ENCODE measurements around the gene TIMP3. TPM values are rescaled to one million over a fixed set of nuclear protein-coding genes. Genes with fewer than 3 reads are reported as not detected.

Gene TIMP3
- total RNA-seq, 1 donor from 2014 or later, result 37.3 TPM

- H3K36me3 Mint-ChIP-seq (ENCODE audit: unreplicated experiment), result peaks cover 9% of the 10 kb centered on the region
- TF ChIP-seq CTCF (IDR thresholded peaks at IDR 0.05), result no peak
- H3K4me3 Mint-ChIP-seq (ENCODE audit: unreplicated experiment), result no peak overlapping the region
- no peak overlapping the region for H3K27ac Mint-ChIP-seq (ENCODE audit: unreplicated experiment)
- no peaks in the 10 kb centered on the region for H3K4me1 Mint-ChIP-seq (ENCODE audit: unreplicated experiment)
- DNase-seq (ENCODE audit: extremely low spot score, unreplicated experiment), result no peak
- no peaks in the 10 kb centered on the region for H3K9me3 Mint-ChIP-seq (ENCODE audit: unreplicated experiment)
- H3K27me3 Mint-ChIP-seq (ENCODE audit: unreplicated experiment), result no peaks in the 10 kb centered on the region
Measured at GRCh38 chr22:32862083-32862482, 60.6 kb downstream of the TIMP3 start.

- no peak overlapping the region for H3K27ac Mint-ChIP-seq (ENCODE audit: unreplicated experiment)
Measured at GRCh38 chr22:32862936-32863661, 61.6 kb downstream of the TIMP3 start.

GRCh38 chr22:32864041-32864440 lies 62.5 kb downstream of the TIMP3 start:
- DNase-seq (ENCODE audit: extremely low spot score, unreplicated experiment), result no peak
- Mint-ChIP-seq H3K4me3 (ENCODE audit: unreplicated experiment) (no peak overlapping the region), H3K36me3 (ENCODE audit: unreplicated experiment) (peaks cover 8% of the 10 kb centered on the region), H3K27me3 (ENCODE audit: unreplicated experiment) (no peaks in the 10 kb centered on the region), H3K9me3 (ENCODE audit: unreplicated experiment) (no peaks in the 10 kb centered on the region), H3K27ac (ENCODE audit: unreplicated experiment) (no peak overlapping the region), H3K4me1 (ENCODE audit: unreplicated experiment) (no peaks in the 10 kb centered on the region)
- TF ChIP-seq CTCF (IDR thresholded peaks at IDR 0.05), result no peak

More at GRCh38 chr22:32862936-32863661, 61.6 kb downstream of the TIMP3 start:
- H3K27me3 Mint-ChIP-seq (ENCODE audit: unreplicated experiment), result no peaks in the 10 kb centered on the region
- peaks cover 8% of the 10 kb centered on the region for H3K36me3 Mint-ChIP-seq (ENCODE audit: unreplicated experiment)
- no peak for TF ChIP-seq CTCF (IDR thresholded peaks at IDR 0.05)
- H3K4me3 Mint-ChIP-seq (ENCODE audit: unreplicated experiment), result no peak overlapping the region
- no peaks in the 10 kb centered on the region for H3K4me1 Mint-ChIP-seq (ENCODE audit: unreplicated experiment)
- no peaks in the 10 kb centered on the region for H3K9me3 Mint-ChIP-seq (ENCODE audit: unreplicated experiment)
- no peak for DNase-seq (ENCODE audit: extremely low spot score, unreplicated experiment)

- H3K4me3 Mint-ChIP-seq (ENCODE audit: unreplicated experiment), result no peak overlapping the region
- H3K9me3 Mint-ChIP-seq (ENCODE audit: unreplicated experiment), result no peaks in the 10 kb centered on the region
- H3K4me1 Mint-ChIP-seq (ENCODE audit: unreplicated experiment), result no peaks in the 10 kb centered on the region
- TF ChIP-seq CTCF (IDR thresholded peaks at IDR 0.05), result no peak
- H3K36me3 Mint-ChIP-seq (ENCODE audit: unreplicated experiment), result peaks cover 4% of the 10 kb centered on the region
- no peak overlapping the region for H3K27ac Mint-ChIP-seq (ENCODE audit: unreplicated experiment)
- no peak for DNase-seq (ENCODE audit: extremely low spot score, unreplicated experiment)
- H3K27me3 Mint-ChIP-seq (ENCODE audit: unreplicated experiment), result no peaks in the 10 kb centered on the region
Measured at GRCh38 chr22:32864596-32864995, 63.1 kb downstream of the TIMP3 start.

- Mint-ChIP-seq H3K9me3 (ENCODE audit: unreplicated experiment) (no peaks in the 10 kb centered on the region), H3K36me3 (ENCODE audit: unreplicated experiment) (no peaks in the 10 kb centered on the region), H3K4me1 (ENCODE audit: unreplicated experiment) (no peaks in the 10 kb centered on the region), H3K4me3 (ENCODE audit: unreplicated experiment) (no peak overlapping the region), H3K27ac (ENCODE audit: unreplicated experiment) (no peak overlapping the region), H3K27me3 (ENCODE audit: unreplicated experiment) (peaks cover 7% of the 10 kb centered on the region)
- no peak for TF ChIP-seq CTCF (IDR thresholded peaks at IDR 0.05)
- DNase-seq (ENCODE audit: extremely low spot score, unreplicated experiment), result no peak
Measured at GRCh38 chr22:32866953-32867352, 65.4 kb downstream of the TIMP3 start.
